Peyer's patch (tissue), 4 donors: ENCODE results near the gene WTIP.

Experiments used
- CTCF ChIP-seq, 6 experiments: fragments of 450-650 bp in 4 of 6; fragments of 200-600 bp in 2 of 6; sonication (generic) in 1 of 6; IDR thresholded peaks; one replicate each; pipeline ENCODE4 v1.5.1; 2017 to 2019; ENCODE audit warnings: antibody characterized with exemption in 6 of 6, mild to moderate bottlenecking in 3 of 6, moderate library complexity in 1 of 6
- POLR2A ChIP-seq, 2 donors: fragments of 450-650 bp; IDR thresholded peaks; one replicate each; pipeline ENCODE4 v1.5.1; 2017; ENCODE audit warnings: antibody characterized with exemption in 2 of 2, mild to moderate bottlenecking in 2 of 2, moderate library complexity in 2 of 2

- TF ChIP-seq CTCF (IDR thresholded peaks at IDR 0.05) (no peak), POLR2A (IDR thresholded peaks at IDR 0.05) (no peak)
These were observed 30.8 kb downstream of the WTIP start for GRCh38 chr19:34512254-34512822.
